GM12874 (cell line): Measurements from ENCODE around the gene LRFN4.

ENCODE experiments used
- CTCF ChIP-seq: IDR thresholded peaks from 2 replicates; pipeline ENCODE4 v1.5.1; 2011; ENCODE audit warnings: low read depth, mild to moderate bottlenecking, control low read depth, low read length, moderate library complexity; ENCODE audit not compliant: insufficient read depth

LRFN4 gene

GRCh38 chr11:66904981-66905521 is 48.2 kb downstream of the LRFN4 start:
- TF ChIP-seq CTCF, result no peak

- TF ChIP-seq CTCF, result no peak
These were observed 48.8 kb downstream of the LRFN4 start for GRCh38 chr11:66905631-66906030.

- no peak for TF ChIP-seq CTCF
These were observed 49.3 kb downstream of the LRFN4 start for GRCh38 chr11:66906061-66906733.

GRCh38 chr11:66907751-66908630 is 51.1 kb downstream of the LRFN4 start:
- no peak for TF ChIP-seq CTCF

GRCh38 chr11:66909181-66909580 is 52.3 kb downstream of the LRFN4 start:
- TF ChIP-seq CTCF, result no peak

- TF ChIP-seq CTCF, result no peak
These were observed 53.2 kb downstream of the LRFN4 start for GRCh38 chr11:66910016-66910415.
